DOHH2 (cell line): ENCODE measurements around the gene SORL1.

ENCODE experiments used
- CTCF ChIP-seq: fragments of 200-600 bp; sonication (generic); IDR thresholded peaks from one replicate; pipeline ENCODE4 v1.5.1; 2014; ENCODE audit warnings: antibody characterized with exemption, mild to moderate bottlenecking, low read depth, low read length; ENCODE audit not compliant: poor library complexity, severe bottlenecking
- EZH2phosphoT487 ChIP-seq: fragments of 200-600 bp; sonication (generic); IDR thresholded peaks from 2 replicates; pipeline ENCODE4 v1.6.1; 2017; ENCODE audit warnings: borderline replicate concordance, mild to moderate bottlenecking, antibody characterized with exemption, low read length, moderate library complexity, mixed read lengths

DNA sequence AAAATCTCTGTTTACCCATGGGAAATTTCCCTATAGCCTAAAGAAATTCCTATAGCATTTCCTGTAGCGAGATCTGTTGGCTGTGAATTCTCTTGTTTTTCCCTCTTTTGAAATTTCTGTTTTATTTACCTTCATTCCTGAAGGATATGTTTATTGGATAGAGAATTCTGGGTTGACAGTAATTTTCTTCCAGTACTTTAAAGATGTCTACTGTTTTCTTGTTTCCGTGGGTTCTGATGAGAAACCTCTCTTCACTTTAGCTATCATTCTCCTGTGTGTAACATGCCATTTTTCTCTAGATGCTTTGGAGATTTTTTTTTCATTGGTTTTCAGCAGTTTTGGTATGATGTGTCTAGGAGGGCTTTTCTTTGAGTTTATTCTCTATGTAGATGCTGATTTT is 78.1 kb downstream of the SORL1 start:
- TF ChIP-seq CTCF (no peak), EZH2phosphoT487 (no peak)
